DND-41 (cell line): ENCODE data around the gene NAPA.

Experiments used
- ATAC-seq: fragments of 200-7000 bp; cut with Tn5 transposase; 3 replicates; pipeline ENCODE4 v1.9.1; 2021; ENCODE audit warnings: low read depth; ENCODE audit not compliant: insufficient read depth
- DNase-seq: peaks from one replicate; pipeline ENCODE4 v3.0.0-alpha.2; 2020
- H2AFZ ChIP-seq: 2 replicates; pipeline ENCODE4 v1.6.0; 2012; ENCODE audit warnings: low read depth, low read length
- H3K27ac ChIP-seq: 2 replicates; pipeline ENCODE4 v1.5.1; 2012; ENCODE audit warnings: low read length, inconsistent platforms
- H3K27me3 ChIP-seq: fragments of 200-600 bp; sonication (generic); 2 replicates; pipeline ENCODE4 v1.6.0; 2012; ENCODE audit warnings: low read length, mild to moderate bottlenecking, inconsistent platforms; ENCODE audit not compliant: insufficient read depth, poor library complexity
- H3K36me3 ChIP-seq: 2 replicates; pipeline ENCODE4 v1.5.1; 2012; ENCODE audit warnings: low read length, inconsistent platforms; ENCODE audit not compliant: insufficient read depth
- H3K4me1 ChIP-seq: 2 replicates; pipeline ENCODE4 v1.5.1; 2012; ENCODE audit warnings: mild to moderate bottlenecking, low read length; ENCODE audit not compliant: insufficient read depth
- H3K4me2 ChIP-seq: 2 replicates; pipeline ENCODE4 v1.6.0; 2012; ENCODE audit warnings: mild to moderate bottlenecking, moderate library complexity, low read length, inconsistent platforms; ENCODE audit not compliant: insufficient read depth
- H3K4me3 ChIP-seq, 2 experiments: fragments of 200-600 bp in 1 of 2; shearing (Covaris generic) in 1 of 2; 2 replicates each; pipeline ENCODE4 v1.5.1; 2012 to 2016; ENCODE audit warnings: inconsistent platforms in 2 of 2, low read length in 2 of 2, mild to moderate bottlenecking in 2 of 2, low read depth in 1 of 2, moderate library complexity in 1 of 2
- H3K79me2 ChIP-seq: 2 replicates; pipeline ENCODE4 v1.6.0; 2012; ENCODE audit warnings: low read length, inconsistent platforms; ENCODE audit not compliant: insufficient read depth
- H3K9ac ChIP-seq: 2 replicates; pipeline ENCODE4 v1.6.0; 2012; ENCODE audit warnings: low read depth, mild to moderate bottlenecking, inconsistent platforms, low read length, moderate library complexity
- H3K9me3 ChIP-seq: 2 replicates; pipeline ENCODE4 v1.5.1; 2012; ENCODE audit warnings: low read length, moderate library complexity, mild to moderate bottlenecking, inconsistent platforms; ENCODE audit not compliant: insufficient read depth, severe bottlenecking
- H4K20me1 ChIP-seq: 2 replicates; pipeline ENCODE4 v1.6.0; 2012; ENCODE audit warnings: low read length; ENCODE audit not compliant: insufficient read depth
- EZH2 ChIP-seq: IDR thresholded peaks from 3 replicates; pipeline ENCODE4 v1.6.1; 2012; ENCODE audit warnings: borderline replicate concordance, low read depth, mild to moderate bottlenecking, moderate library complexity, low read length, inconsistent platforms; ENCODE audit not compliant: severe bottlenecking
- TF ChIP-seq, protein P1 (sequence below): IDR thresholded peaks from 2 replicates; pipeline ENCODE4 v1.5.1; 2012; ENCODE audit warnings: borderline replicate concordance, low read length, moderate library complexity, mild to moderate bottlenecking; ENCODE audit not compliant: poor library complexity, severe bottlenecking; ENCODE audit errors: extremely low read depth

NAPA gene

DNA sequence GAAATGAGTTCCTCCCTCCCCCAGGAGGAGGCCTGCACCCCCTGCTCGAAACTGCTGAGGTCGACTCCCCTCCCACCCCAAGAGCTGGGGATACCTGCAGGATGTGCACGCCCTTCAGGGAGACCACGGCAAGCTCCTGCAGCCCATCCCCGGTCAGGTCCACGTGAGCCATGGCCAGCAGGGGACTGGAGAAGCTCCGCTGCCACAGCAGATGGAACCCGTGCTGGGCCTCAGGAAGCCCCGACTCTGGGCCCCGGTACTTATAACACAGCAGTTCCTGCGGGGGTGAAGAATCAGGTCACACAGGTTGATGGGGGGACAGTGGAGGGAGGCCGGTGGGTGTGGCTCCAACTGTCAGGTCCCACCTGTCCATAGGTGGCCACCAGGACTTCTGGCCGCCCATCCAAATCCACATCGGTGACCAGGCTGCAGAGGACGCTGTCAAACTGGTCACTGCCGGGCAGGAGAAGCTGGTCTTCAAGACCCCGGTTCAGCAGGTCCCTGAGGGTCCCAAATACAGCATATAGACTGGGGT, 38.4 kb downstream of the NAPA start:
- Histone ChIP-seq H2AFZ (no peak overlapping the region), H3K27ac (no peak overlapping the region), H3K79me2 (no peaks in the 10 kb centered on the region), H3K9me3 (no peaks in the 10 kb centered on the region), H3K4me3 (no peak overlapping the region), H3K27me3 (no peaks in the 10 kb centered on the region), H3K36me3 (no peaks in the 10 kb centered on the region), H3K4me1 (peaks cover 8% of the 10 kb centered on the region), H3K9ac (no peak overlapping the region), H3K4me2 (no peak overlapping the region), H4K20me1 (peaks cover 15% of the 10 kb centered on the region)
- ATAC-seq, result no peak
- no peak for DNase-seq
- TF ChIP-seq EZH2, result no peak
- TF ChIP-seq, protein P1, sequence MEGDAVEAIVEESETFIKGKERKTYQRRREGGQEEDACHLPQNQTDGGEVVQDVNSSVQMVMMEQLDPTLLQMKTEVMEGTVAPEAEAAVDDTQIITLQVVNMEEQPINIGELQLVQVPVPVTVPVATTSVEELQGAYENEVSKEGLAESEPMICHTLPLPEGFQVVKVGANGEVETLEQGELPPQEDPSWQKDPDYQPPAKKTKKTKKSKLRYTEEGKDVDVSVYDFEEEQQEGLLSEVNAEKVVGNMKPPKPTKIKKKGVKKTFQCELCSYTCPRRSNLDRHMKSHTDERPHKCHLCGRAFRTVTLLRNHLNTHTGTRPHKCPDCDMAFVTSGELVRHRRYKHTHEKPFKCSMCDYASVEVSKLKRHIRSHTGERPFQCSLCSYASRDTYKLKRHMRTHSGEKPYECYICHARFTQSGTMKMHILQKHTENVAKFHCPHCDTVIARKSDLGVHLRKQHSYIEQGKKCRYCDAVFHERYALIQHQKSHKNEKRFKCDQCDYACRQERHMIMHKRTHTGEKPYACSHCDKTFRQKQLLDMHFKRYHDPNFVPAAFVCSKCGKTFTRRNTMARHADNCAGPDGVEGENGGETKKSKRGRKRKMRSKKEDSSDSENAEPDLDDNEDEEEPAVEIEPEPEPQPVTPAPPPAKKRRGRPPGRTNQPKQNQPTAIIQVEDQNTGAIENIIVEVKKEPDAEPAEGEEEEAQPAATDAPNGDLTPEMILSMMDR, result no peak

DNA sequence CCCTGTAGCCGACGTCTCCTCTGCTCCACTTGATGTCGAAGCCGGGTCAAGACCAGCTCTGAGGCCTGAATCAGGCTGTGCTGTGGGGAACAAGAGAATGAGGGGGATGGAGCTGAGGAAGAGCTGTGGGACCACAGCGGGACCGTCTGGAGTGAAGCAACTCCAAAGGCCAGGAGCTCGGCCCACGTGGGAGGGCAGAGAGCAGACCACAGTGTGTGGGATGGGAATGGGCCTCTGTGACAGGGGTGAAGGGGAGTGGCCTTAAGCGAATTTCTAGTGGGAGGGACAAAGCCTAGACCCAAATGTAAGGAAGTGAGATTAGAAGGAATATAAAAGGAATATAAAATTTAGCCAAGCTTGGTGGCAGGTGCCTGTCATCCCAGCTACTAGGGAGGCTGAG, 39.4 kb downstream of the NAPA start:
- Histone ChIP-seq H3K4me3 (no peak overlapping the region), H3K27me3 (no peaks in the 10 kb centered on the region), H3K9ac (no peak overlapping the region), H3K4me1 (peaks cover 10% of the 10 kb centered on the region), H4K20me1 (peaks cover 20% of the 10 kb centered on the region), H3K9me3 (no peaks in the 10 kb centered on the region), H3K27ac (no peak overlapping the region), H3K79me2 (no peaks in the 10 kb centered on the region), H2AFZ (no peak overlapping the region), H3K36me3 (no peaks in the 10 kb centered on the region), H3K4me2 (no peak overlapping the region)
- DNase-seq (no peak), ATAC-seq (no peak)
- TF ChIP-seq EZH2, result no peak
- TF ChIP-seq, protein P1, result no peak

DNA sequence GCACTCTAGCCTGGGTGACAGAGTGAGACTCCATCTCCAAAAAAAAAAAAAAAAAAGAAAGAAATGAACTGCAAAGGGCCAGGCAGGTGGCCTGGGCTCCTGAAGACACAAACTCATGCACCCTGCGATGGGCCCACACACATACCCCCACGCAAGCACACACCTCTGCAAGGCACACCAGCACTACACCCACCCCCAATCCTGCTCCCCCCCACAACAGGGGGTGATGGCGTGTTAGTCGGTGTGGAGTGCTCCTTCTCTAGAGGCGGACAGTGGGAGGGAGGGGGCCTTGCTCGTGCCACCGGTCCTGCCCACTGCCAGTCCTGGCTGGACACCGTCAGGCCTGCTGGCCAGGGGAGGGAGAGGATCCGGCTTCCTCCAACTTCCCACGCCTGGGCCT, 41.5 kb downstream of the NAPA start:
- no peaks in the 10 kb centered on the region for H3K27me3 ChIP-seq
- no peak overlapping the region for H3K9ac ChIP-seq
- peaks cover 10% of the 10 kb centered on the region for H3K4me1 ChIP-seq
- TF ChIP-seq, protein P1, result no peak
- no peak for TF ChIP-seq EZH2
- no peaks in the 10 kb centered on the region for H3K9me3 ChIP-seq
- no peaks in the 10 kb centered on the region for H3K79me2 ChIP-seq
- H3K4me3 ChIP-seq, result no peak overlapping the region
- H3K4me2 ChIP-seq, result no peak overlapping the region
- ATAC-seq (no peak), DNase-seq (no peak)
- no peak overlapping the region for H2AFZ ChIP-seq
- H4K20me1 ChIP-seq, result peaks cover 26% of the 10 kb centered on the region
- no peak overlapping the region for H3K27ac ChIP-seq
- H3K36me3 ChIP-seq, result no peaks in the 10 kb centered on the region
